Measurements from ENCODE around the gene AKAP6. TPM values are rescaled to one million over a fixed set of nuclear protein-coding genes. Genes with fewer than 3 reads are reported as not detected.

Gene AKAP6
- total and polyA plus RNA-seq, 10 of the 15 experiments (the other 5 are each of a cell fraction or from before 2014, with no cell fraction given): 0.35 to 5.9 (median 2.2) TPM

DNA sequence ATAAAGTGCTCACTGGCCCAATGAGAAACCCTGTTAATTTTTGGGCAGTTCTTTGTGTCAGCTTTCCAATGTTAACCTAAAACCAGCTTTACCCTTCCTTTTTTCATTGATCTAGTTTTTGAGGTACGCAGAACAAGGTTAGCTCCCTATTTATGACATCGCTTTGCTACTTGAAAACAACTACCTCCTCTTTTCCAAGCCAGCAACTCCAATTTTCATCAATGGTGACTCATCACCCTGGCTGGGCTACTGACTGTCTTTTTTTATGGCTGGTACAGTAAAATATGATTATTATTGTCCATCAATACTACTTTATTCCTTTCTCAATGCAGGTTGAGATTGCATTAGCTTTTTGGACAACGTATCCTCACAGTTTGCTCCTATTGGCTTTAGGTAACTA, 22.5 kb upstream of the AKAP6 start:
- H3K36me3 ChIP-seq (ENCODE audit: control insufficient read depth in 2 of 2, insufficient read depth in 2 of 2, low read length in 1 of 2): no peaks in the 10 kb centered on the region
- no peak overlapping the region for H2AFZ ChIP-seq (ENCODE audit: control insufficient read depth, low read depth, low read length)
- FAIRE-seq (no peak), DNase-seq (ENCODE audit: low read depth, low spot score) (no peak), ATAC-seq (no peak)
- H3K4me1 ChIP-seq (ENCODE audit: control insufficient read depth, insufficient read depth, low read length): no peaks in the 10 kb centered on the region
- no peak overlapping the region for H3K27ac ChIP-seq (ENCODE audit: control insufficient read depth, insufficient read depth)
- H4K20me1 ChIP-seq (ENCODE audit: control insufficient read depth, insufficient read depth): no peaks in the 10 kb centered on the region
- intact Hi-C loops (cut with micrococcal nuclease; ENCODE audit: unreplicated experiment): no loop called here
- SMC1A ChIA-PET (ENCODE audit: uncharacterized antibody, unreplicated experiment): interaction anchor here (0.6 to 1.4 kb wide), 3 partner anchors 8 to 65 kb away, joined by 3 to 4 read pairs (median 3); no protein-coding TSS in a partner anchor
- H3K9me3 ChIP-seq (replicated peaks; ENCODE audit: control insufficient read depth, insufficient read depth, low read length): no peaks in the 10 kb centered on the region
- CTCF ChIA-PET: no interaction called here
- in situ Hi-C loops (cut with MboI): no loop called here
- no peak for TF ChIP-seq YBX1 (IDR thresholded peaks at IDR 0.05)
- no peak for TF ChIP-seq TBL1XR1 (IDR thresholded peaks at IDR 0.05; ENCODE audit: low read depth, low read length)
- TF ChIP-seq MLLT1 (IDR thresholded peaks at IDR 0.05): no peak
- TF ChIP-seq SUPT20H (IDR thresholded peaks at IDR 0.05; ENCODE audit: borderline replicate concordance, control insufficient read depth, low read depth, low read length): no peak
- TF ChIP-seq CREM (IDR thresholded peaks at IDR 0.05; ENCODE audit: low read depth): no peak
- TF ChIP-seq ZBTB33 (IDR thresholded peaks at IDR 0.05): no peak
- TF ChIP-seq, protein P1, sequence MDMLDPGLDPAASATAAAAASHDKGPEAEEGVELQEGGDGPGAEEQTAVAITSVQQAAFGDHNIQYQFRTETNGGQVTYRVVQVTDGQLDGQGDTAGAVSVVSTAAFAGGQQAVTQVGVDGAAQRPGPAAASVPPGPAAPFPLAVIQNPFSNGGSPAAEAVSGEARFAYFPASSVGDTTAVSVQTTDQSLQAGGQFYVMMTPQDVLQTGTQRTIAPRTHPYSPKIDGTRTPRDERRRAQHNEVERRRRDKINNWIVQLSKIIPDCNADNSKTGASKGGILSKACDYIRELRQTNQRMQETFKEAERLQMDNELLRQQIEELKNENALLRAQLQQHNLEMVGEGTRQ (IDR thresholded peaks at IDR 0.05; ENCODE audit: borderline replicate concordance, low read depth, low read length): no peak
- no peak for TF ChIP-seq RCOR1 (conservative IDR thresholded peaks at IDR 0.05; ENCODE audit: low read depth, low read length)
- no peak for TF ChIP-seq JUND (IDR thresholded peaks at IDR 0.05; ENCODE audit: low read depth, low read length)
- H3K9ac ChIP-seq (ENCODE audit: control insufficient read depth, insufficient read depth, low read length): no peak overlapping the region
- no peaks in the 10 kb centered on the region for H3K79me2 ChIP-seq (ENCODE audit: control insufficient read depth, insufficient read depth, low read length)
- no peak overlapping the region for H3K4me2 ChIP-seq (ENCODE audit: control insufficient read depth, insufficient read depth)
- RAD21 ChIA-PET (ENCODE audit: unreplicated experiment): no interaction called here
- POLR2A ChIA-PET: no interaction called here
- H3K27me3 ChIP-seq (replicated peaks in 1 of 2; ENCODE audit: control insufficient read depth in 2 of 2, insufficient read depth in 2 of 2, low read length in 1 of 2): no peaks in the 10 kb centered on the region
- H3K4me3 ChIP-seq: no peak overlapping the region
- no TSS peak for BruUV-seq (replicated peaks)
- 45% methylated on average over 3 of the region's 3 CpGs for whole genome bisulfite sequencing (ENCODE audit: insufficient coverage, insufficient replicate concordance, low lambda C conversion rate, missing lambda C conversion rate)
